Measurements from ENCODE around the gene LLGL1. TPM values are rescaled to one million over a fixed set of nuclear protein-coding genes. Genes with fewer than 3 reads are reported as not detected.

LLGL1 gene
- total RNA-seq, 2 experiments from 2014 or later = 27.1 to 27.3 TPM

GRCh38 chr17:18233803-18234518, 8.5 kb downstream of the LLGL1 start:
- Mint-ChIP-seq H3K36me3 (ENCODE audit: low read depth) (peaks cover 10% of the 10 kb centered on the region), H3K27me3 (ENCODE audit: low read depth) (no peaks in the 10 kb centered on the region), H3K27ac (no peak overlapping the region), H3K4me1 (ENCODE audit: low read depth) (no peaks in the 10 kb centered on the region), H3K9me3 (ENCODE audit: insufficient read depth) (no peaks in the 10 kb centered on the region), H3K4me3 (no peak overlapping the region)
- ChIA-PET POLR2A (no interaction called here), CTCF (no interaction called here)
- DNase-seq (no peak), ATAC-seq (no peak)

GRCh38 chr17:18234853-18235380, 9.5 kb downstream of the LLGL1 start:
- Mint-ChIP-seq H3K4me1 (ENCODE audit: low read depth) (no peaks in the 10 kb centered on the region), H3K27me3 (ENCODE audit: low read depth) (no peaks in the 10 kb centered on the region), H3K27ac (no peak overlapping the region), H3K36me3 (ENCODE audit: low read depth) (peaks cover 10% of the 10 kb centered on the region), H3K4me3 (no peak overlapping the region), H3K9me3 (ENCODE audit: insufficient read depth) (no peaks in the 10 kb centered on the region)
- no peak for ATAC-seq
- ChIA-PET CTCF (no interaction called here), POLR2A (no interaction called here)
- no peak for DNase-seq

- CTCF ChIA-PET = no interaction called here
- DNase-seq (no peak), ATAC-seq (no peak)
- Mint-ChIP-seq H3K9me3 (ENCODE audit: insufficient read depth) (no peaks in the 10 kb centered on the region), H3K4me3 (no peak overlapping the region), H3K27me3 (ENCODE audit: low read depth) (no peaks in the 10 kb centered on the region), H3K36me3 (ENCODE audit: low read depth) (peaks cover 10% of the 10 kb centered on the region), H3K4me1 (ENCODE audit: low read depth) (no peaks in the 10 kb centered on the region), H3K27ac (no peak overlapping the region)
- POLR2A ChIA-PET = no interaction called here
Measured at GRCh38 chr17:18235743-18236256, 10.4 kb downstream of the LLGL1 start.

GRCh38 chr17:18236494-18236893, 11.1 kb downstream of the LLGL1 start:
- ATAC-seq (no peak), DNase-seq (no peak)
- Mint-ChIP-seq H3K27me3 (ENCODE audit: low read depth) (no peaks in the 10 kb centered on the region), H3K9me3 (ENCODE audit: insufficient read depth) (no peaks in the 10 kb centered on the region), H3K4me3 (no peak overlapping the region), H3K27ac (no peak overlapping the region), H3K4me1 (ENCODE audit: low read depth) (no peaks in the 10 kb centered on the region), H3K36me3 (ENCODE audit: low read depth) (peaks cover 13% of the 10 kb centered on the region)
- ChIA-PET POLR2A (no interaction called here), CTCF (no interaction called here)

GRCh38 chr17:18237461-18237860, 12.0 kb downstream of the LLGL1 start:
- CTCF ChIA-PET = no interaction called here
- POLR2A ChIA-PET = no interaction called here
- ATAC-seq = no peak
- Mint-ChIP-seq H3K4me3 (no peak overlapping the region), H3K36me3 (ENCODE audit: low read depth) (peaks cover 13% of the 10 kb centered on the region), H3K27me3 (ENCODE audit: low read depth) (no peaks in the 10 kb centered on the region), H3K9me3 (ENCODE audit: insufficient read depth) (no peaks in the 10 kb centered on the region), H3K4me1 (ENCODE audit: low read depth) (no peaks in the 10 kb centered on the region), H3K27ac (no peak overlapping the region)
- DNase-seq = no peak

- ChIA-PET POLR2A (no interaction called here), CTCF (no interaction called here)
- no peak for ATAC-seq
- Mint-ChIP-seq H3K36me3 (ENCODE audit: low read depth) (peaks cover 13% of the 10 kb centered on the region), H3K4me3 (no peak overlapping the region), H3K27ac (no peak overlapping the region), H3K4me1 (ENCODE audit: low read depth) (no peaks in the 10 kb centered on the region), H3K27me3 (ENCODE audit: low read depth) (no peaks in the 10 kb centered on the region), H3K9me3 (ENCODE audit: insufficient read depth) (no peaks in the 10 kb centered on the region)
- DNase-seq = no peak
Measured at GRCh38 chr17:18238299-18238698, 12.9 kb downstream of the LLGL1 start.

GRCh38 chr17:18240449-18240848, 15.0 kb downstream of the LLGL1 start:
- Mint-ChIP-seq H3K9me3 (ENCODE audit: insufficient read depth) (no peaks in the 10 kb centered on the region), H3K4me3 (no peak overlapping the region), H3K4me1 (ENCODE audit: low read depth) (no peaks in the 10 kb centered on the region), H3K27ac (no peak overlapping the region), H3K36me3 (ENCODE audit: low read depth) (peaks cover 15% of the 10 kb centered on the region), H3K27me3 (ENCODE audit: low read depth) (no peaks in the 10 kb centered on the region)
- no peak for ATAC-seq
- DNase-seq = no peak
- ChIA-PET CTCF (no interaction called here), POLR2A (no interaction called here)

GRCh38 chr17:18241229-18241871, 15.9 kb downstream of the LLGL1 start:
- H3K36me3 Mint-ChIP-seq (ENCODE audit: low read depth) = peaks cover 17% of the 10 kb centered on the region
- H3K4me1 Mint-ChIP-seq (ENCODE audit: low read depth) = no peaks in the 10 kb centered on the region
- H3K9me3 Mint-ChIP-seq (ENCODE audit: insufficient read depth) = no peaks in the 10 kb centered on the region
- DNase-seq = no peak
- no peak for ATAC-seq
- H3K27me3 Mint-ChIP-seq (ENCODE audit: low read depth) = no peaks in the 10 kb centered on the region
- ChIA-PET CTCF (no interaction called here), POLR2A (no interaction called here)
- no peak overlapping the region for H3K4me3 Mint-ChIP-seq
- H3K27ac Mint-ChIP-seq = peak overlapping the region; percentile 25

GRCh38 chr17:18245038-18245776, 19.8 kb downstream of the LLGL1 start:
- no peak overlapping the region for H3K27ac Mint-ChIP-seq
- H3K9me3 Mint-ChIP-seq (ENCODE audit: insufficient read depth) = no peaks in the 10 kb centered on the region
- H3K36me3 Mint-ChIP-seq (ENCODE audit: low read depth) = peaks cover 33% of the 10 kb centered on the region
- POLR2A ChIA-PET = no interaction called here
- H3K27me3 Mint-ChIP-seq (ENCODE audit: low read depth) = no peaks in the 10 kb centered on the region
- DNase-seq = no peak
- H3K4me1 Mint-ChIP-seq (ENCODE audit: low read depth) = peaks cover 3% of the 10 kb centered on the region
- no peak for ATAC-seq
- no peak overlapping the region for H3K4me3 Mint-ChIP-seq
- CTCF ChIA-PET = no interaction called here

GRCh38 chr17:18246109-18246725, 20.8 kb downstream of the LLGL1 start:
- ChIA-PET POLR2A (no interaction called here), CTCF (no interaction called here)
- Mint-ChIP-seq H3K27me3 (ENCODE audit: low read depth) (no peaks in the 10 kb centered on the region), H3K36me3 (ENCODE audit: low read depth) (peaks cover 37% of the 10 kb centered on the region), H3K4me3 (no peak overlapping the region), H3K4me1 (ENCODE audit: low read depth) (peaks cover 3% of the 10 kb centered on the region), H3K9me3 (ENCODE audit: insufficient read depth) (no peaks in the 10 kb centered on the region), H3K27ac (no peak overlapping the region)
- no peak for DNase-seq
- no peak for ATAC-seq

GRCh38 chr17:18246880-18247612, 21.6 kb downstream of the LLGL1 start:
- Mint-ChIP-seq H3K36me3 (ENCODE audit: low read depth) (peaks cover 43% of the 10 kb centered on the region), H3K4me3 (no peak overlapping the region), H3K27ac (no peak overlapping the region), H3K9me3 (ENCODE audit: insufficient read depth) (no peaks in the 10 kb centered on the region), H3K27me3 (ENCODE audit: low read depth) (no peaks in the 10 kb centered on the region), H3K4me1 (ENCODE audit: low read depth) (peaks cover 3% of the 10 kb centered on the region)
- DNase-seq (peak; percentile 41), ATAC-seq (peak; percentile 40)
- ChIA-PET CTCF (no interaction called here), POLR2A (interaction anchor here (0.9 kb wide), 1 partner anchor 71 kb away, joined by 4 read pairs; no protein-coding TSS in a partner anchor)
